Stimulated activated CD8-positive, alpha-beta memory T cell treated with anti-CD3 and anti-CD28 coated beads, Interleukin-4, amount 100 ng/mL, for 4 hours (primary cell): ENCODE data around the gene ZNF146.
"Not testable (repeated sequence)": the region's sequence is repeated elsewhere in the genome, so short reads cannot be mapped to it uniquely, and the experiment has no call there.

ENCODE experiments used
- DNase-seq, 2 donors: peaks; one replicate each; pipeline ENCODE4 v3.0.0-alpha.2; 2020; ENCODE audit warnings: low read depth in 2 of 2, low spot score in 1 of 2

ZNF146 gene

GRCh38 chr19:36269295-36269694 is 54.4 kb downstream of the ZNF146 start:
- not testable (repeated sequence) for DNase-seq
